Measurements from ENCODE around the gene MBD6.

The MBD6 gene

GRCh38 chr12:57529831-57530230, 7.2 kb downstream of the MBD6 start:
- no peak for DNase-seq (ENCODE audit: low read depth)

GRCh38 chr12:57530396-57531142, 7.9 kb downstream of the MBD6 start:
- DNase-seq (ENCODE audit: low read depth) = no peak

- DNase-seq (ENCODE audit: low read depth) = no peak
Measured at GRCh38 chr12:57531836-57532235, 9.2 kb downstream of the MBD6 start.

- DNase-seq (ENCODE audit: low read depth) = no peak
Measured at GRCh38 chr12:57533108-57533507, 10.5 kb downstream of the MBD6 start.

DNA sequence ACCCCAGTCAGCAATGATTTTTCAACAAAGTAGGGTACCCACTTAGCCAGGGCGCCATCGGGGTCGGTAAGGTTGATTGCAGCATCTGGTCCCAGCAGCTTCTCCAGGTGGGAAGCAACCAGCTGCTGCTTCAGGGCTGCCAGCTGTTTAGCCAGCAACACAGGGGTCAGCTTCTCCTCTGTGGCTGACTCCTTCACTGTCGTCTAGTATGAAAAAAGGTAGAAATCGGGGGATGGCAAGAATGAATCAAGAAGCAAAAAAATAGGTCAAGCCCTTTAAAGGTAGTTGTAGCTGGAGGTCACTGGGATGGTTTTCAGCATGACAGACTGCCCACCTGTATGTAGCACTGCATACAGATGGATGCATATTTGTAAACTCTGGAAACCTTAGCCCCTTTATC, 11.6 kb downstream of the MBD6 start:
- no peak for DNase-seq (ENCODE audit: low read depth)

DNA sequence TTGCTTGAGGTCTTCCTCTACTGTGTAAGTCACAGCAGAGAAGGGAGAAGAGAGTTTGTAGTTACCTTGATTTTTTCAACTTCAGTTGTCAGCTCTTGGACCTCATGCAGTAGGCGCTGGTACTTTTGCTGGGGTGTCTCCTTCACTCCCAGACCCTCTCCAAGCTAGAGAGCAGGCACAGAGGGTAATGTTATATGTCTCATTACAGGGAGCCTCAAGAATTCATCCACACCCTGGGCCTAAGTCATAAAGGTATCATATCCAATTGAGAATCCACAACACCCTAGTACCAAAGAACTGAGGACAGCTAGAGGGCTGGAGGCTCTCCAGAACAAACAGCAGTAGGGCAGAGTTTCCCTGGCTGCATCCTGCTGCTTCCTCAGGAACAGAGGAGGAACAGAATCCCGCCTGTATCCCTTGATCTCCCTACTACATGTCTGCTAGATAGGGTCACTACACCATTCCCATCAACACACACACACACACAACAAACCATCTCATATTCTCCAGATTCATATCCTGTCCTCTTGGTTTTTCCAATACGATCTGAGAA, 12.4 kb downstream of the MBD6 start:
- no peak for DNase-seq (ENCODE audit: low read depth)

- no peak for DNase-seq (ENCODE audit: low read depth)
Measured at GRCh38 chr12:57535764-57536596, 13.4 kb downstream of the MBD6 start.

DNA sequence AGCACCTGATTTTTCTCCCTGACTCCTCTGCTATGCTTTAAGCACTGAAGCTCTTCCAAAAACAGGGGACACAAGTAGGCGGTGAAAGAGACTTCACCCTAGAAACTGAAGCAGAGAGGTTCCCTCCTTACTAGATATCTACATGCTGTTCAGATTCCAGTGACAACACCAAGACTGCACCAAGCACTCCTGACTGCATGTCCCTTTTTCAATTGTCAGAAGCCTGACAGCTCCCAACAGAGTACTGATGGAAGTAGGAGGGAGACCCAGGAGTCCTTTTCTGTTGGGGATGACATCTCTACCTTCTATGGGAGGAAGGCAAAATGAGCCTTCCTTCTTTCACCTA, 13.9 kb downstream of the MBD6 start:
- DNase-seq (ENCODE audit: low read depth) = no peak

- DNase-seq (ENCODE audit: low read depth) = no peak
Measured at GRCh38 chr12:57539134-57539768, 16.6 kb downstream of the MBD6 start.

GRCh38 chr12:57541001-57541400, 18.4 kb downstream of the MBD6 start:
- DNase-seq (ENCODE audit: low read depth) = no peak

DNA sequence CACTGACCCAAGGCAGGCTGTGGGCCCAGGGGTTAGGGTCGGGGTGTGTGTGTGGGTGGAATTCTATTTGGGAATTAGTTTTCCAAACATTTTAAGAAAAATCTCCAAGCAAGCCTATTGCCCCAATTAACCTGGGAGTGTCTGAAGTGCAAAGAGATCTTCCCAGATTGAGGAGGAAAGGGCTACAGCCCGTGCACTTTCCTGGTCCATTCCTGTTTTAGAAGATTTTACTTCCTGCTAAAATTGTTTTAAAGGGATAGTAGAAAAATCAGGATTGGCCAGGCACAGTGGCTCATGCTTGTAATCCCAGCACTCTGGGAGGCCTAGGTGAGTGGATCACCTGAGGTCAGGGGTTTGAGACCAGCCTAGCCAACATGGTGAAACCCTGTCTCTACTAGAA, 19.1 kb downstream of the MBD6 start:
- DNase-seq (ENCODE audit: low read depth) = no peak

DNA sequence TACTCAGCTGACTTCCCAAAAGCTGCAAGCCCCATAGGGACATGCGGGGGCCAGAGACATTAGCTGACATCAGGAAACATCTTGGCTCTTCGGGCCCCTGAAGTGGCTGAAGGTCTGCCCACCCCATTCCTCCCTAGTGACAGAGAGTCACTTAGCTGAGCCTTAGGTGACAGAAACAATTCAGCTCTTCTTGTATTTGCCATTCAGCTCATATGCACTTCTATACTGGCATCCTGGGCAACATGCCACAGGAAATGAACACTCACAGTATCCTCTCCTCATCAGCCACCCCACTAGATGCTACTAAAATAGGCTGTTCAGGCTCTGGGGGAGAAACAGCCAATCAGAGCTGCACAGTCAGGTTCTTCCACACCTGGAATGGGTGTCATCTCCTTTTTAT, 21.0 kb downstream of the MBD6 start:
- DNase-seq (ENCODE audit: low read depth) = no peak

DNA sequence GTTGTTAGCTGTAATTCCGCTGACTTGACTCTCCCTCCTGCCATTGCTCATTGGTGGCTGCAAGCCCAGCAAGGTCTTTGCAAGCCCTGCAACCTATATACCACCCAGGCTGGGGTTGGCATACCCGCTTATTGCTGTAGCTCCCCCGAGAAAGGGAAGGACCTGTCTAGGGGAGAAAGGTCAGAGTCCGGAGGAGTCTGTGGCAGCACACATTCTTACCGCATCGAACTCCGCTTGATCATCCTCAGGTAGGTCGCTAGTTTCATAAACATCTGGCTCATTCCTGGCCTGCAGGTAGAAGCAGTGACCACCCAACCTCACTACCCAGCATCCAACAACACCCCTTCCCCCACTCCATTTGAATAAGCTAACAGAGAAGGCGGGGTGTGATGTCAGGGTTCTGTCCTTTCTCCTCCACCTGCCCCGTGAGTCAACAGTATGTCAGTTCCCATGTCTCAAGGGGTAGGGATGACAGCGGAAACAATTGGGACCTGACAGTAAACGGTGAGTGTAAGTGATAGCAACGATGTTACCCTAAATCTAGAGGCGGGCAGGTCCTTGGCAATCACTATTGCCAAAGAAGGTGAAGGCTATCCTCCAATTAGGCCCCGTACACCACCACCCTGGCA, 23.3 kb downstream of the MBD6 start:
- no peak for DNase-seq (ENCODE audit: low read depth)

- peak; percentile 91 for DNase-seq (ENCODE audit: low read depth)
Measured at GRCh38 chr12:57546438-57547287, 24.0 kb downstream of the MBD6 start, which contains the start of gene DCTN2. TSS of gene DCTN2 (minus strand) at chr12:57547192. CDS start at chr12:57547063, 129 bp downstream.

GRCh38 chr12:57547288-57548012, 24.8 kb downstream of the MBD6 start:
- no peak for DNase-seq (ENCODE audit: low read depth)

- no peak for DNase-seq (ENCODE audit: low read depth)
Measured at GRCh38 chr12:57548013-57548315, 25.3 kb downstream of the MBD6 start.

DNA sequence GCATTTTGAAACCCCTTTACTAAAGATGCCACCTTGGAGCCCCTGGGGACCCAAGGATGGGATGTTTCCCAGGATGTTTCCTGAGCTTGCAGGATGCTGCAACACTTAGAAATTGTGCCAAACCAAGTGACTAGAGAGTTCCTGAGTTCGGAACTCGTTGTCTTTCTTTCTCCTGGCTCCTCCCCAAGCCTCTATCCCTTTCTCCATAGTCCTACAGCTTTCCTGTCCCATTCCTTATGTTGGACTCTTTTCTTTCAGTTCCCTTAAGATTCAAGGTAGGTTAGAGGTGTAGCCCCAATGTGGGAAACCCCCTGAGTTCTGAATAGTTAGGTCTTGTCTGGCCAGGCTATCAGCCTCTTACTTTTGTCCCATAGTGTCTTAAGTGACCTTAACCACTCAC, 25.9 kb downstream of the MBD6 start:
- DNase-seq (ENCODE audit: low read depth) = no peak

GRCh38 chr12:57549203-57549908, 26.7 kb downstream of the MBD6 start:
- no peak for DNase-seq (ENCODE audit: low read depth)

GRCh38 chr12:57549909-57550640, 27.5 kb downstream of the MBD6 start, which contains the start of gene KIF5A:
TSS of gene KIF5A (plus strand) at chr12:57550044. CDS start at chr12:57550272, 228 bp downstream.
- no peak for DNase-seq (ENCODE audit: low read depth)

Data from HS-27A (cell line).